GM19099 (cell line): ENCODE measurements around the gene CLDN15.

Experiments used
- POLR2A ChIP-seq: IDR thresholded peaks from 3 replicates; pipeline ENCODE4 v1.6.1; 2011; ENCODE audit warnings: low read depth; ENCODE audit not compliant: insufficient read length; ENCODE audit errors: extremely low read depth

The CLDN15 gene

DNA sequence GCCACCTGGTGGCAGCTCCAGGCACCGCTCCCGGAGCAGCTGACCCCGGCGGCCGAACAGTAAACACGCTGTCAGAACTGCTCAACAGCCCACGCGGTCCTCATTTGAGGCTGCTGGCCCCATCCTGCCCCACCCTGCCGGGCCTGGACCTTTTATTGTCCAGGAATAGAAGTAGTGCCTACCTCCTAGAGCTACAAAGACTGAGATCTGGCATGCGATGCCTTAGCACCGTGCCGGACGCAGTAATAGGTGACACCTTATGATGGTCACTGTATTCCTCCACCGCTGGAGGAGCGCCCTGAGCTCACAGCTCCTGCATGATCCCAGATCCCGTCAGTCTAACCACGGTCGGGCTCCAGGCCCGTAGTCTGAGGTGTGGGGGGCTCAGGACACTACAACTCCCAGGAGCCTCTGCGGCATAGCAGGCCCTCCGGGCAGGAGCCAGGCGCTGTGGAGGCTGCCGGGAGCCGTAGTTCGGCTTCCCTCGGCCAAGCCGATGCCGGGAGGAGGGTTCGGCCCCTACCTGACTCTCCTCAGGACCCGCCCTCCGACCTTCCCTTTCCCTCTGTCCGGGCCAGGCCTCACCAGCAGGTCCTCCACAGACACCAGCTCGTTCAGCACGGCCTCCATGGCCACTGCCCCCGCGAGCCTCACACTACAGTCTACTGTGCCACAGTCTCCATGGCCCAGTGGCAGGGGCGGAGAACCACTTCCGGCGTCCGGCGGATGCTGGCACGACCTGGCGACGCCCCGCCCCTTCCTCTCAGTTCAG, 7.0 kb upstream of the CLDN15 start, which contains the start of gene FIS1:
Gene FIS1 (minus strand): TSS at position 707 of the 772 bp plus-strand sequence. CDS start 77 bp downstream, at position 630.
- TF ChIP-seq POLR2A: peak; percentile 85

DNA sequence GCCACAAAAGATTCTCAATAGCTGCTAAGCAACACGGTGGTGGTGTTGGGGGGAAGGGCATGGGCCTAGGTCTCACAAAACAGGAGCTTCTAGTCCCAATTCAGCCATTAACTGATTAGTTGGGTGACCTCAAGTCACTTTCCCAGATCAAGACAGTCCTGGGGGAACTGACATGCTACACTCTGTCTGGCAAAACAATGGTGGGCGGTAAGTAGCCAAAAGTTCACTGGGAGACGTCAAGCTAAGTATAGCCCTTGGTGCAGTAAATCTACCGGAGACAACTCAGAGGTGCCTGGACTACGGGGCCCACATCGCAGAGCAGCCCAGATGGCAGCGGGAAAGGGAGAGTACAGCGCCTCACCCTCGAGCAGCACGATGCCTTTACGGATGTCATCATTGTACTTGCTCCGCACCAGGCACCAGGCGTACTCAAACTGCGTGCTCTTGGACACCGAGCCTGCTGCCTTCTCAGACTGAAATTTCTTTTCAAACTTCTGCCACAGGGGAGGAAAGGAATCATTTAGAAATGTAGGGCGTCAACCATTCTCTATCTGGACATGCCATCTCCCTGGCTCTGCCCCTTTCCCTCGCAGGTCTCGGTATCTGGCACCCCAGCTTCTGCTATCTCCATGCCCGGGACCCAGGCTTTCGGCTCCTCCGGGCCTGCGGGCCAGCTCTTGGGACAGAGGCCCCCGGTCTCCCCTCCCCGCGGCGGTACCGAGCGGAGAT, 6.2 kb upstream of the CLDN15 start:
- no peak for TF ChIP-seq POLR2A

DNA sequence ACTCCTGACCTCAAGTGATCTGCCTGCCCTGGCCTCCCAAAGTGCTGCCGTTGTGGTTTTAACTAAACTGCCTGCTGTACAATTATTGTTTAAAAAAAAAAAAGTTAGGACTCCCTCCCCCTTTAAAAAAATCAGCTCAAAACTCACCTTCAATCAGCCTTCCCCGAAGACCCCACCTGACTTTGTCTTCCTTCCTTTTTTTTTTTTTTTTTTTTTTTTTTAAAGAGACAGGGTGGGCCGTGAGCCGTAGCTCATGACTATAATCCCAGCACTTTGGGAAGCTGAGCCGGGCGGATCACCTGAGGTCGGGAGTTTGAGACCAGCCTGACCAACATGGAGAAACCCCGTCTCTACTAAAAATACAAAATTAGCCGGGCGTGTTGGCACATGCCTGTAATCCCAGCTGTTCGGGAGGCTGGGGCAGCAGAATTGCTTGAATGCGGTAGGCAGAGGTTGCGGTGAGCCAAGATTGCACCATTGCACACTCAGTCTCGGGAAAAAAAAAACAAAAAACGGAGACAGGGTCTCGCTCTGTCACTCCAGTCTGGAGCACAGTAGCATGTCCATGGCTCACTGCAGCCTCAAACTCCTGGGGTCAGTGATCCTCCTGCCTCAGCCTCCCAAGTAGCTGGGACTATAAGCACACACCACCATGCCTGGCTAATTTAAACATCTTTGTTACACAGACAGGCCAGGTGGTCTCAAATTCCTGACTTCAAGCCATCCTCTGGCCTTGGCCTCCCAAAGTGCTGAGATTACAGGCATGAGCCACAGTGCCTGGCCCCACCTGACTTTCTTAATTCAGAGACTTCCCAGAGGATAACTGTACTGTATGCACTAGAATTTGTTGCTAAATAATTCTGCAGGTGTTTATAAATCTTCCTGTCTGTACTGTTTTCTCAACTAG, 4.1 kb upstream of the CLDN15 start:
- no peak for TF ChIP-seq POLR2A

DNA sequence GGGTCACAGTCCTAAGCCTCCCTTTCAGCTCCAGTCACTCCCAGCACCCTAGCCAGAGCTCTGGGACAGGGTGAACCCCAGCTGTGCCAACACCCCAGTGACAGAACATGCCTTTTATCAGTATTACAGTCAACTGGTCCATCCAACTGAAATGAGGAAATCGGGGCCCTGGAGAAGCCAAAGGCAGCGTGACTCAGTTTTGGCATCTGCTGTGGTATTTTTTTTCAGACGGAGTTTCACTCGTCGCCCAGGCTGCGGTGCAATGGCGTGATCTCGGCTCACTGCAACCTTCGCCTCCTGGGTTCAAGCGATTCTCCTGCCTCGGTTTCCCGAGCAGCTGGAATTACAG, 3.4 kb upstream of the CLDN15 start:
- no peak for TF ChIP-seq POLR2A

DNA sequence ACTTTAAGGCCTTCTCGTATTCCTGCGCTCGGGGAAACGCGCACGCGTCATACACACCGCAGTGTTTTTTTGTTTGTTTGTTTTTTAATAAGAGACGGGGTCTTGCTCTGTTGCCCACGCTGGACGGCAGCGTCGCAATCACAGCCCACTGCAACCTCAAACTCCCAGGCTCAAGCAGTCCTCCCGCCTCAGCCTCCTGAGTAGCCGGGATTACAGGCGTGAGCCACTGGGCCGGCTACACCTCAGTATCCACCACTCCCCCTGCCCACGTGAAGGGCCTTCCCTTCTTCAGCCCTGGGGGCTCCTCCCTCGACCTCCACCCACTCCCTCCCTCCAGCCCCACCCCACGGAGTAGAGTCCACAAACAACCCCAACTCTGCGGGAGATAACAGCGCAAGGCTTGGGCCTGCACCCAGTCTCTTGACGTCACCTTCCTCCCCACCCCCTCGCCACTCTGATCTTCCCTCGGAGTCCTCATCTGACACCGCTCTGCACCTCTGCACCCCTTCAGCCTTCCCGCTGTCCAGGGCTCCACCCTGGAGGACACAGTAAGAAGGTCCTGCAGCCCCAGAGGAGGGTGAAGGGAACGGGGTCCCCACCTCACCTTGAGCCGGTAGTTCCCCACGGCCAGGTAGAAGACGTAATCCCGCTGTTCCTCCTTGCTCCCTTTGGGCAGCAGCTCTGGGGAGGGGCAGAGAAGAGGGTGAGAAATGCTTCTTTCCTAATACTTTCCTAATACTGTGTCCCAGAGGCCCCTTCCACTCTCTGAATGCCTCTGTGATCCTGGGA, 2.8 kb upstream of the CLDN15 start:
- TF ChIP-seq POLR2A: no peak

DNA sequence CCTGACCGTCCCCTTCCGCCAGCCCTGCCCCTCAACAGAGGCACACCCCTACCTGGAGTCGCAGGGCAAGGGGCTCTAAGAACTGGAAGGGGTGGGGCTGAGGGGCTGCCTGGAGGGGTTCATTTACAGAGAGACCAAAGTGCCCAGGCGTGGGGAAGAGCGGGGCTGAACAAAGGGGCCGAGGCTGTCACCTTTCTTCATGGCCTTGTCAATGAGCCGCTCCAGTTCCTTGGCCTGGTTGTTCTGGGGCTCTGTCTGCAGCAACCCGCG, 2.3 kb upstream of the CLDN15 start:
- no peak for TF ChIP-seq POLR2A

DNA sequence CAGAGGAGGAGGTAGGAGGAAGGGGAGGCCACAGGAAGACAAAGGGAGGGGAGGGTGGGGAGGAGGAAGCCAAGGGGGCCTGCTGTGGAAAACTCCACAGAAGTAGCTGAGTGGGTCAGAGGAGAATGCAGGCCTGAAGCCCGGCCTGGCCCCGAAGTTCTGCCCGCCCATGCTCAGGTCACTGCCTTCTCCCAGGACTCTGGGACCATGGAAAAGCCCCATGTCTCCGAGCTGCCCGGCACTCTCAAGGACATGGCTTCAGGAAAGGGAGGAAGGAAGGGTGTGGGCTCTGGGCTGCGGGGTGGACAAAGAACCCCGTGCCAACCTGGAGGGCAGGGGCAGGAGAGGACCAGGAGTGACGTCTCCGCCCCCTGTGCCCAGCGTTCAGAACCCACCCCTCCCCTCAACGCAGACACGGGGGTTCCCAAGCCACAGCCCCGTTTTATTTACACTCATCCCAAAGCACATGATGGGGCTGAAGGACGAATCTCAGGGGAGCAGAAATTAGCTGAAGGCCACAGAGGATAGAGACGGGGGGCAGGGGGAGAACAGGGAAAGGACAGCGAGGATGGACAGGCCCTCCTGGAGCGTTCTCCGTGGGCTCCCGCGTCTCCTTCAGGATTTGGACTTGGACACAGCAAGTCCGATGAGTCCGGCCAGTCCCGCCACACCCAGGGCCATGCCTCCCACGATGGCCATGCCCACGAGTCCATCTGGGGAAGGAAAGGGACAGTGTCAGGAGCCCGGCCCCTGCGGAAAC, 1.8 kb upstream of the CLDN15 start:
- no peak for TF ChIP-seq POLR2A

DNA sequence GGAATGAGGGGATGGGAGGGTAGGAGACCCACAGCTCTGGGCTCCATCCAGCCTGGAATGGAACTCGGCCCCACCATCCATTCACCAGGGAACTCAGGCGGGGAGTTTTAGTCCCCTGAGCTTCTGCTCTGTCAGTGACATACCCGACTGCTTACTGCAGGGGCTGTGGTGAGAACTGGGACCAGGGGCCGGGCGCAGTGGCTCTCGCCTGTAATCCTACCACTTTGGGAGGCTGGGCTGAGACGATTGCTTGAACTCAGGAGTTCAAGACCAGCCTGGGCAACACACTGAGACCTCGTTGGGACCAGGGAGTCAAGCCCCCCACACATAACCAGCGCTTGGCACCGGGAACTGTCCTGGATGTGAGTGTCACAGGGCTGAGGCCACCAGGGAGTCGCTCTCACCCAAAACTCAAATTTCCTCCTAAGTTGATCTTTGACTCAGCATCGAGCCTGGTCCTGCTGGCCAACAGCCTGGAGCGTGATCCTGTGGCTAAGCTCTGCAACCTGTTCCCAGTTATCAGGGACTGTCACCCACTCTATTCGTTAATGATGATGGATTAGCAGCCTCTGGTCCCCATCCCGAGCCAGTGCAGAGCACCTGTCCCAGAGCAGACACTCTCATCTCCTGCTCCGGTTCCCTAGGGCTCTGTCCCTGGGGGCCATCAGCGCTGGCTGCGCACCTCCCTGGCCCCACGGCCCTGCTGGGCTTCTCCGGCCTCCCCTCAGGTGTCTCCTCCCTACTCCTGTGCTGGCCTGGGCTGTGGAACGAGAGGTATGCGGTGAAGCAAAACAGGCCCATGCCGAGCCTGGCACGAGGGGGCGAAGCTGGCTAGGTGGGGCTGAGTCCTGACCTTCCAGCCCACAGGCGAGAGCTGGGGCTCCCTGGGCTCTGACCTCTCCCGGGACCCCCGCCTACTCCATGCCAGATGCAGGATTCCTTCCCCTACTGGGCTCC, 902 bp upstream of the CLDN15 start:
- no peak for TF ChIP-seq POLR2A

DNA sequence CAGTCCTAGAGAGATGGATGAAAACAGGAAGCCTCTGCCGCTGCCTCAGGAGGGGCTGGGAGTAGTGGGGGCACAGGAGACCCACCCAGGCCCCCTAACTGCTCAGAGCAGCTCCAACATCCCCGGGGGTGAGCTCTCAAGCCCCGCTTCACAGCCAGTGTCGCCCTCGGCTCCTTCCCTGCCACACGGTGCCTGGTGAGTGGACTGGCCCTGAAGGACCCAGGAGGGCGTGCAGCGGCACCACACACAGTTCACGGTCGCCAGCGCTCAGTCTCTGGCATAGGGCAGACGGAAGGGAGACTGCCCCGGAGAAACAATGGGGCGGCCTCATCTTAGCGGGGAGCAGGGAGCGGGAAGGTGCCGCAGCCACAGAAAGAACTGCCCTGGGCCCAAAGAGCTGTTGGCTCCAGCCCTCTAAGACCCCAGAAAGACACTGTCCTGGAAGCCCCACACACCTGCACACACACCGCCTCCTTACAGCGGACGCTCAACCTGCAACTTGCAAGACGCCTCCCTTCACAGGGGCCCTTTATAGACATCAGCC, 1.2 kb downstream of the CLDN15 start:
- TF ChIP-seq POLR2A: no peak

DNA sequence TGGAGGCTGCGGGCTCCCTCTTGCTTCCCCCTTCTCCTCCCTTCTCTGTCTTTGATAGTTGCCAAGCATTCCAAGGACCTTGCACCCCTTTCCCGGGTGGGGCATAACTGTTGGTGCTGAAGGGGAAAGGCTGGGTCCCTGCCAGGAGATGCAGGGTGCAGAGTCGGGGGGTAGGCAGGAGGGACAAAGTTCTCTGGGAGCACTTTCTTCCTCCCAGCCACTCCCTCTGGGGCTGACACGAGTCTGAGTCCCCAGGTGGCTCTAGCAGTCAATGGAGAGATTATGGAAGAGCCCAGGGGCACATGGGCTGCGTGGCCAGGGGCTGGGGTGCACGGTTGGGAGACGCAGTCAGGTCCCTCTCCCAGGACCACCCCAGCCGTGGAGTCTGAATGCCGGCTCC, 2.1 kb downstream of the CLDN15 start:
- no peak for TF ChIP-seq POLR2A

DNA sequence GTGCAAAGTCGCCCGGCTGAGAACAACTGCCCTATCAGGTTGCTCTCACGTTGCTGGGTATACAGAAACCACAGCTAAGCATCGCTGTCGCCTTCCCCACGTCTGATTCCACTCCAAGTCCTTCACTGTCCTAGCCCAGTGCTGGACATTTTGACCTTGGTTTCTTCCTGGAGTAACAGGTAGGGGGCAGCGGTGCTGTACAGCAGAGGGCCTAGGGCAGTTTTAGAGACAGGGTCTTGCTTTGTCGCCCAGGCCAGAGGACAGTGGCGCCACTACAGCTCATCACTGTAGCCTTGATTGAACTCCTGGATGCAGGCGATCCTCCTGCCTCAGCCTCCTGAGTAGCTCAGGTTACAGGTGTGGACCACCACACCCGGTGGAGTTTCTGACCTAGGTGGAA, 2.6 kb downstream of the CLDN15 start:
- TF ChIP-seq POLR2A: no peak

DNA sequence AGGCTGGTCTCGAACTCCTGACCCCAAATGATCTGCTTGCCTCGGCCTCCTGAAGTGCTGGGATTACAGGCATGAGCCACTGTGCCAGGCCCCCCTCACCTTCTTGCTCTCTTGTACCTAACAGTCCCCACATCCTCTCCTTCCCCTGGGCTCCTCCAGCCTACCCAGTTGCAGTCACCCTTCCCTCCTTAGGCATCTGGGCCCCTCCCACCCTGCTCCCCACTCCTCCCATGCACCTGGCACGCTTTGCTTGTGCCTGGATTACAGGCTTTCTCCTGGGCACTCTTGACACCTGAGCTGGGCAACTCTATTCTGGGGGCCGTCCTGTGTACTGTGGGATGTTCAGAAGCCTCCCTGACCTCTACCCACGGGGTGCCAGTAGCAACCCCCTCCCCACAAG, 3.0 kb downstream of the CLDN15 start:
- no peak for TF ChIP-seq POLR2A
